ENCODE data around the gene NME8. TPM values are rescaled to one million over a fixed set of nuclear protein-coding genes. Genes with fewer than 3 reads are reported as not detected.

NME8 gene
- total and polyA plus RNA-seq, 2 of the 4 experiments (the other 2 are of a cell fraction) = not detected

GRCh38 chr7:37924491-37925041 lies 76.2 kb downstream of the NME8 start:
- H3K4ac ChIP-seq (ENCODE audit: low read depth, low read length) = no peak overlapping the region
- no peak overlapping the region for H2BK15ac ChIP-seq (ENCODE audit: low read depth, low read length)
- dilution Hi-C loops (cut with HindIII; ENCODE audit: low sequenced_read_pairs, unreplicated experiment) = no loop called here
- H2BK20ac ChIP-seq (ENCODE audit: low read depth, low read length) = no peak overlapping the region
- H2BK5ac ChIP-seq (ENCODE audit: low read depth, low read length, poor library complexity, severe bottlenecking) = no peak overlapping the region
- no peak overlapping the region for H3K23ac ChIP-seq (ENCODE audit: low read depth, low read length)
- H3K56ac ChIP-seq (ENCODE audit: extremely low read depth, insufficient read depth, low read length) = no peak overlapping the region
- H3K4me1 ChIP-seq (ENCODE audit: control insufficient read depth, insufficient read depth, low read length) = no peaks in the 10 kb centered on the region
- H3K4me2 ChIP-seq (ENCODE audit: low read depth, low read length) = no peak overlapping the region
- no peak overlapping the region for H3K4me3 ChIP-seq (ENCODE audit: insufficient read depth, low read depth, low read length)
- H3K79me1 ChIP-seq (ENCODE audit: low read depth in 1 of 2, low read length in 2 of 2) = no peaks in the 10 kb centered on the region
- in situ Hi-C loops (cut with MboI; ENCODE audit: low sequenced_read_pairs) = no loop called here
- H4K5ac ChIP-seq (ENCODE audit: low read depth, low read length) = no peak overlapping the region
- no peak overlapping the region for H2AK9ac ChIP-seq (replicated peaks; ENCODE audit: low read depth, low read length, poor library complexity)
- H2BK120ac ChIP-seq (ENCODE audit: low read depth, low read length) = no peak overlapping the region
- H3K36me3 ChIP-seq (ENCODE audit: control insufficient read depth, insufficient read depth, low read length) = no peaks in the 10 kb centered on the region
- H3K14ac ChIP-seq (replicated peaks; ENCODE audit: low read depth, low read length) = no peak overlapping the region
- H4K20me1 ChIP-seq (ENCODE audit: insufficient read depth, low read length) = no peaks in the 10 kb centered on the region
- WGBS, 2 experiments (ENCODE audit: extremely low coverage in 2 of 2, insufficient read length in 1 of 2) = no CpG with 5 or more reads among the region's 3 CpGs
- H2AK5ac ChIP-seq (ENCODE audit: low read depth, low read length) = no peak overlapping the region
- no peaks in the 10 kb centered on the region; the same call in 1 of the 2 replicates for H3K27me3 ChIP-seq (ENCODE audit: control insufficient read depth, insufficient read depth, low read length)
- intact Hi-C loops (cut with micrococcal nuclease) = no loop called here
- H3K9me1 ChIP-seq (ENCODE audit: insufficient read depth, low read length) = no peaks in the 10 kb centered on the region
- ATAC-seq (ENCODE audit: low read depth) (no peak), DNase-seq (no peak)
- no peak for TF ChIP-seq RCOR1 (IDR thresholded peaks at IDR 0.05; ENCODE audit: insufficient replicate concordance, low read length)
- no peak overlapping the region for H4K91ac ChIP-seq (ENCODE audit: insufficient read depth, low read depth, low read length)
- ChIA-PET CTCF (no interaction called here), POLR2A (ENCODE audit: unreplicated experiment) (no interaction called here)
- no peak overlapping the region for H4K8ac ChIP-seq (ENCODE audit: low read depth in 2 of 2, low read length in 2 of 2)
- H3K9ac ChIP-seq (ENCODE audit: low read depth, low read length) = no peak overlapping the region
- no peak overlapping the region for H3K18ac ChIP-seq (ENCODE audit: low read depth, low read length)
- no TSS peak for BruUV-seq (replicated peaks)
- H3K9me3 ChIP-seq (ENCODE audit: control insufficient read depth, insufficient read depth, low read length) = no peaks in the 10 kb centered on the region
- no peak overlapping the region for H3K27ac ChIP-seq (ENCODE audit: insufficient read depth, low read length)
- H2AFZ ChIP-seq (replicated peaks; ENCODE audit: low read length, poor library complexity) = no peak overlapping the region

All from IMR-90 (cell line).